HepG2 (cell line): Measurements from ENCODE around the gene NPBWR2. TPM values are rescaled to one million over a fixed set of nuclear protein-coding genes. Genes with fewer than 3 reads are reported as not detected.

ENCODE experiments used
- ARID4A ChIP-seq: sonication (generic); formaldehyde crosslinking; IDR thresholded peaks from 2 replicates; pipeline ENCODE4 v1.5.0; 2020; ENCODE audit warnings: mild to moderate bottlenecking, missing genetic modification reagents, borderline replicate concordance
- BCL6 ChIP-seq: IDR thresholded peaks from 2 replicates; pipeline ENCODE4 v1.6.1; 2016; ENCODE audit warnings: missing genetic modification reagents, missing compliant biosample characterization
- CBX1 ChIP-seq: IDR thresholded peaks from one replicate; pipeline ENCODE4 v1.6.1; 2016; ENCODE audit warnings: antibody characterized with exemption, low read depth
- CREB3 ChIP-seq: sonication (generic); formaldehyde crosslinking; IDR thresholded peaks from 2 replicates; pipeline ENCODE4 v1.5.0; 2020; ENCODE audit warnings: missing genetic modification reagents
- HNF1B ChIP-seq: sonication (generic); formaldehyde crosslinking; IDR thresholded peaks from 2 replicates; pipeline ENCODE4 v1.5.1; 2020; ENCODE audit warnings: mild to moderate bottlenecking, moderate library complexity, missing genetic modification reagents
- JARID2 ChIP-seq: sonication (generic); formaldehyde crosslinking; IDR thresholded peaks from 2 replicates; pipeline ENCODE4 v1.8.1; 2023; ENCODE audit warnings: missing genetic modification reagents, inconsistent platforms; ENCODE audit not compliant: insufficient replicate concordance
- KDM5B ChIP-seq: sonication (generic); formaldehyde crosslinking; IDR thresholded peaks from 2 replicates; pipeline ENCODE4 v1.4.0; 2020; ENCODE audit warnings: missing genetic modification reagents, mild to moderate bottlenecking, borderline replicate concordance
- KLF16 ChIP-seq, 2 experiments: sonication (generic) in 1 of 2; formaldehyde crosslinking in 1 of 2; IDR thresholded peaks; 2 replicates each; pipeline versions ENCODE4 v1.6.1 to v1.8.0; 2016 to 2023; ENCODE audit warnings: missing genetic modification reagents in 2 of 2, missing compliant biosample characterization in 1 of 2
- MEIS1 ChIP-seq: sonication (generic); formaldehyde crosslinking; IDR thresholded peaks from 2 replicates; pipeline ENCODE4 v1.9.0; 2021; ENCODE audit warnings: mild to moderate bottlenecking, missing genetic modification reagents, moderate library complexity, borderline replicate concordance
- MIER2 ChIP-seq: IDR thresholded peaks from 2 replicates; pipeline ENCODE4 v1.6.1; 2016; ENCODE audit warnings: missing biosample characterization, missing genetic modification reagents
- PTBP1 ChIP-seq: fragments of 200-400 bp; formaldehyde crosslinking; IDR thresholded peaks from 2 replicates; pipeline ENCODE4 v1.6.1; 2018; ENCODE audit warnings: low read length, low read depth; ENCODE audit not compliant: poor library complexity, severe bottlenecking
- RAD21 ChIP-seq: fragments of 450-650 bp; formaldehyde crosslinking; IDR thresholded peaks from 2 replicates; pipeline ENCODE4 v1.5.0; 2020; ENCODE audit warnings: mild to moderate bottlenecking
- SOX5 ChIP-seq: IDR thresholded peaks from 2 replicates; pipeline ENCODE4 v1.6.1; 2016; ENCODE audit warnings: borderline replicate concordance
- SRSF1 ChIP-seq: fragments of 200-400 bp; formaldehyde crosslinking; optimal IDR thresholded peaks from 2 replicates; pipeline ENCODE3; 2017; ENCODE audit warnings: mild to moderate bottlenecking, low read depth, low read length, moderate library complexity
- SRY ChIP-seq: sonication (generic); formaldehyde crosslinking; IDR thresholded peaks from 2 replicates; pipeline ENCODE4 v1.8.0; 2022; ENCODE audit warnings: mild to moderate bottlenecking, missing genetic modification reagents
- THYN1 ChIP-seq: sonication (generic); formaldehyde crosslinking; IDR thresholded peaks from 2 replicates; pipeline ENCODE4 v1.8.1; 2023; ENCODE audit warnings: low read depth, mild to moderate bottlenecking, moderate library complexity, missing genetic modification reagents, borderline replicate concordance
- TSC22D2 ChIP-seq: sonication (generic); formaldehyde crosslinking; IDR thresholded peaks from 2 replicates; pipeline ENCODE4 v1.5.1; 2020; ENCODE audit warnings: missing genetic modification reagents, mild to moderate bottlenecking, borderline replicate concordance
- ZBTB44 ChIP-seq: sonication (generic); formaldehyde crosslinking; IDR thresholded peaks from 2 replicates; pipeline ENCODE4 v1.4.0; 2020; ENCODE audit warnings: missing genetic modification reagents
- ZFY ChIP-seq: sonication (generic); formaldehyde crosslinking; IDR thresholded peaks from 2 replicates; pipeline ENCODE4 v1.4.0; 2020; ENCODE audit warnings: missing genetic modification reagents
- ZNF605 ChIP-seq: sonication (generic); formaldehyde crosslinking; IDR thresholded peaks from 2 replicates; pipeline ENCODE4 v1.8.0; 2022; ENCODE audit warnings: mild to moderate bottlenecking, missing genetic modification reagents
- ZNF761 ChIP-seq: sonication (generic); formaldehyde crosslinking; conservative IDR thresholded peaks from 2 replicates; pipeline ENCODE4 v1.4.0; 2020; ENCODE audit warnings: mild to moderate bottlenecking, missing genetic modification reagents
- polyA plus RNA-seq, 8 experiments: library from polyadenylated mRNA; depleted of rRNA in 3 of 8; stranded (reverse) in 7 of 8; unstranded in 1 of 8; fragments of >200 nt; fragmentation: Illumina TruSeq in 4 of 8; extraction: Trizol in 4 of 8; gene quantifications; 2 replicates each; pipeline versions ENCODE4 v1.2.1 to v1.2.3, GENCODE V29; 2011 to 2016; ENCODE audit warnings: low read depth in 4 of 8, missing spikeins in 1 of 8, mixed read lengths in 1 of 8; ENCODE audit not compliant: insufficient read depth in 1 of 8
- total RNA-seq, 5 experiments: library from RNA; depleted of rRNA; stranded (reverse); fragments of >200 nt; fragmentation: Illumina TruSeq; extraction: Trizol; gene quantifications; 2 replicates each; pipeline ENCODE4 v1.2.3, GENCODE V29; 2016; ENCODE audit warnings: low read depth in 1 of 5

Gene NPBWR2
- total and polyA plus RNA-seq, 2 of the 13 experiments (the other 11 are each of a cell fraction or from before 2014, with no cell fraction given) = not detected

- TF ChIP-seq HNF1B = peak; percentile 51
- TF ChIP-seq SOX5 (CRISPR knock-in tag) = no peak
- no peak for TF ChIP-seq PTBP1
- TF ChIP-seq TSC22D2 (CRISPR knock-in tag) = no peak
- no peak for TF ChIP-seq RAD21 (CRISPR knock-in tag)
- TF ChIP-seq JARID2 = no peak
- peak; percentile 39; the same call in 1 of the 2 replicates for TF ChIP-seq ZFY
- TF ChIP-seq ZBTB44 = no peak
- TF ChIP-seq SRY = 0 out of 2 replicates have a peak, but pooled peaks have one; percentile 51
- no peak for TF ChIP-seq MIER2 (CRISPR knock-in tag)
- no peak for TF ChIP-seq CREB3 (CRISPR knock-in tag)
- TF ChIP-seq ARID4A (CRISPR knock-in tag) = no peak
- no peak; the same call in 1 of the 2 replicates for TF ChIP-seq BCL6 (CRISPR knock-in tag)
- no peak for TF ChIP-seq THYN1 (CRISPR knock-in tag)
- no peak for TF ChIP-seq SRSF1
- TF ChIP-seq MEIS1 (CRISPR knock-in tag) = no peak; the same call in 1 of the 2 replicates
- no peak for TF ChIP-seq CBX1
- no peak for TF ChIP-seq KLF16 (CRISPR knock-in tag; IDR thresholded peaks at IDR 0.05)
- TF ChIP-seq KDM5B (CRISPR knock-in tag) = peak; percentile 61
- peak; percentile 50; the same call in 1 of the 2 replicates for TF ChIP-seq ZNF761 (CRISPR knock-in tag)
- TF ChIP-seq ZNF605 (CRISPR knock-in tag) = peak; percentile 44; the same call in 1 of the 2 replicates
These were observed 27.2 kb downstream of the NPBWR2 start, which contains the start of gene OPRL1 (continued) for GRCh38 chr20:64080013-64080812.
